MCF 10A (cell line): Measurements from ENCODE around the gene TIMM22. TPM values are rescaled to one million over a fixed set of nuclear protein-coding genes. Genes with fewer than 3 reads are reported as not detected.

Source experiments
- BruUV-seq: library from RNA; stranded (reverse); fragments of 400-500 nt; replicated peaks from 2 replicates; lab custom pipeline; 2021; lab: Mats Ljungman, UMichigan
- CTCF ChIA-PET: fragments of 300-600 bp; sonication (Branson Sonifier 250); formaldehyde crosslinking; extraction: SDS; loops from one replicate; lab custom pipeline; 2021; ENCODE audit warnings: antibody characterized with exemption, inconsistent platforms; lab: Yijun Ruan, JAX
- POLR2A ChIA-PET: fragments of 300-600, 350-650 bp; sonication (Branson Sonifier 250); formaldehyde crosslinking; extraction: SDS; loops from one replicate; lab custom pipeline; 2020; ENCODE audit warnings: antibody characterized with exemption, inconsistent platforms; lab: Yijun Ruan, JAX
- DNase-seq: peaks from one replicate; pipeline ENCODE4 v3.0.0-alpha.2; 2018; ENCODE audit not compliant: unreplicated experiment
- H3K27ac Mint-ChIP-seq: one replicate; pipeline ENCODE4 v1.8.0; 2022; ENCODE audit warnings: mild to moderate bottlenecking, low read depth, mixed read lengths; ENCODE audit not compliant: unreplicated experiment
- H3K27me3 Mint-ChIP-seq: one replicate; pipeline ENCODE4 v1.8.0; 2022; ENCODE audit warnings: mixed read lengths; ENCODE audit not compliant: insufficient read depth, unreplicated experiment
- H3K36me3 Mint-ChIP-seq: one replicate; pipeline ENCODE4 v1.8.0; 2022; ENCODE audit warnings: mild to moderate bottlenecking, moderate library complexity, mixed read lengths; ENCODE audit not compliant: insufficient read depth, unreplicated experiment
- H3K4me1 Mint-ChIP-seq: one replicate; pipeline ENCODE4 v1.8.0; 2022; ENCODE audit warnings: mixed read lengths; ENCODE audit not compliant: insufficient read depth, unreplicated experiment
- H3K4me3 Mint-ChIP-seq: one replicate; pipeline ENCODE4 v1.8.0; 2022; ENCODE audit warnings: mild to moderate bottlenecking, moderate library complexity, mixed read lengths; ENCODE audit not compliant: unreplicated experiment
- H3K9me3 Mint-ChIP-seq: one replicate; pipeline ENCODE4 v1.8.0; 2022; ENCODE audit warnings: mixed read lengths; ENCODE audit not compliant: unreplicated experiment
- CTCF ChIP-seq: fragments of 200-600 bp; IDR thresholded peaks from one replicate; pipeline ENCODE4 v1.8.0; 2022; ENCODE audit warnings: antibody characterized with exemption, mild to moderate bottlenecking; ENCODE audit not compliant: unreplicated experiment
- intact Hi-C: fragments of 100-400 bp; cut with micrococcal nuclease; formaldehyde crosslinking; loops from 2 replicates; pipeline ENCODE4 v1.14.1; 2022
- total RNA-seq: library from RNA; stranded (reverse); gene quantifications from 2 replicates; pipeline ENCODE4 v1.2.3, GENCODE V29; 2022

The TIMM22 gene
- total RNA-seq, 1 experiment from 2014 or later, result 16.6 TPM

- BruUV-seq, result no TSS peak
- no peak for TF ChIP-seq CTCF
- CTCF ChIA-PET, result no interaction called here
- H3K4me1 Mint-ChIP-seq, result peaks cover 5% of the 10 kb centered on the region
- no peak overlapping the region for H3K4me3 Mint-ChIP-seq
- no peaks in the 10 kb centered on the region for H3K36me3 Mint-ChIP-seq
- no peaks in the 10 kb centered on the region for H3K9me3 Mint-ChIP-seq
- no peak for DNase-seq
- intact Hi-C loops, result loop anchor here (5.0 kb wide), 2 partner anchors 292 to 842 kb away; a partner anchor contains a TSS
- H3K27me3 Mint-ChIP-seq, result no peaks in the 10 kb centered on the region
- H3K27ac Mint-ChIP-seq, result no peak overlapping the region
- POLR2A ChIA-PET, result interaction anchor here (0.6 kb wide), 1 partner anchor 202 kb away, joined by 3 read pairs; no protein-coding TSS in a partner anchor
These were observed 13.0 kb upstream of the TIMM22 start for GRCh38 chr17:983921-984320.

DNA sequence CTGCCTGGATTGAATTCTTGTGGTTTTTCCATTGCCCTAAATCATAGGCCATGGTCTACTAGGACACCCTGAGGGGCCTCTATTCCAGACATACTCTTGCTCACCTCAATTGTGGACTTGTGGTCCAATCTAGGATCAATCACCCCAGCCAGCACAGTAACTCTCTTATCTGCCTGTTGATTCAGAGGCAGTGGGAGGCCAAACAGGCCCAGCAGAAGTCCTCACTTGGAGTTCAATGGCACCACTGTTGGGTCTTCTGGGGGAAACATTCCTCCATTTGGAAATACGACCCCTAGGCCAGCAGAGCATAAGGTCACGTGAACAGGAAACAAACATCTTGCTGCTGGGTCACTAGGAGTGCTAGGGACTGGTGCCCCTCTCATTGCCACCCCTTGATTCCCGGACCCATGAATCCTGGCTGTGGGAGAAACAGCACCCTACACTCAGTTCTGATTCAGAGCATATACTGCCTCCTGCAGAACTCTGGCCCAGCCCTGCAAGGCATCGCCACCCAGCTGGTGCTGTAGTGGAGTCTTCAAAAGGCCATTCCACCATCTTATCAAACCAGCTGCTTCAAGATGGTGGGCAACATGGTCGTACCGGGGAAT is 10.5 kb upstream of the TIMM22 start:
- POLR2A ChIA-PET, result no interaction called here

GRCh38 chr17:987931-988330 is 9.0 kb upstream of the TIMM22 start:
- no peaks in the 10 kb centered on the region for H3K36me3 Mint-ChIP-seq
- BruUV-seq, result no TSS peak
- H3K4me3 Mint-ChIP-seq, result no peak overlapping the region
- H3K27ac Mint-ChIP-seq, result no peak overlapping the region
- CTCF ChIA-PET, result interaction anchor here (0.6 kb wide), 1 partner anchor 9 kb away, joined by 3 read pairs; the partner anchor contains the start of gene TIMM22
- H3K9me3 Mint-ChIP-seq, result no peaks in the 10 kb centered on the region
- no peak for DNase-seq
- intact Hi-C loops, result no loop called here
- no peaks in the 10 kb centered on the region for H3K27me3 Mint-ChIP-seq
- POLR2A ChIA-PET, result no interaction called here
- TF ChIP-seq CTCF, result no peak
- H3K4me1 Mint-ChIP-seq, result no peaks in the 10 kb centered on the region

More for the DNA sequence above, 10.5 kb upstream of the TIMM22 start:
- H3K36me3 Mint-ChIP-seq, result no peaks in the 10 kb centered on the region
- intact Hi-C loops, result no loop called here
- BruUV-seq, result no TSS peak
- CTCF ChIA-PET, result interaction anchor here (1.1 kb wide), 1 partner anchor 10 kb away, joined by 7 read pairs; the partner anchor contains the start of gene TIMM22
- no peaks in the 10 kb centered on the region for H3K27me3 Mint-ChIP-seq
- TF ChIP-seq CTCF, result no peak
- H3K27ac Mint-ChIP-seq, result no peak overlapping the region
- no peak overlapping the region for H3K4me3 Mint-ChIP-seq
- H3K4me1 Mint-ChIP-seq, result no peaks in the 10 kb centered on the region
- DNase-seq, result no peak
- H3K9me3 Mint-ChIP-seq, result no peaks in the 10 kb centered on the region

DNA sequence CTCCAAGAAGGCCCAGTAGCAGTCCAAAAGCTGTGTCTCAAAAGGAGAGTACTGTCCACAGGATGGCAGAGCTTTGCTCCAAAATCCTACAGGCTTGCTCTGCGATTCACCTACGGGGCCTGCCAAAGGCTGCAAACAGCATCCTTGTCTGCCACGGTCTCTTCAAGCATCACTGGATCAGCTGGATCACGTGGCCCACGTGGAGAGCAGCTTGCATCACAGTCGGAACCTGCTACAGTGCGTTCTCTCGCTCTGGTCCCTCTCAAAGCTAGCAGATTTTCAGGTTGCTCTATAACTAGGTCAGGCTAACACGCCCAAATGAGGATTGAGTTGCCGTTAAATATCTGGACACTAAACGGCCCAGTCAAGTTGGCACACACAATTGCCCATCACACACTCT is 8.4 kb upstream of the TIMM22 start:
- ChIA-PET CTCF (interaction anchor here (0.6 to 1.1 kb wide), 2 partner anchors 272 to 577 kb away, joined by 3 read pairs; no protein-coding TSS in a partner anchor), POLR2A (no interaction called here)
- Mint-ChIP-seq H3K9me3 (no peaks in the 10 kb centered on the region), H3K27me3 (no peaks in the 10 kb centered on the region), H3K36me3 (no peaks in the 10 kb centered on the region), H3K27ac (no peak overlapping the region), H3K4me1 (no peaks in the 10 kb centered on the region), H3K4me3 (no peak overlapping the region)
- BruUV-seq, result no TSS peak
- intact Hi-C loops, result no loop called here
- no peak for TF ChIP-seq CTCF
- no peak for DNase-seq
